Trophoblast cell (in vitro differentiated cells and primary cell): ENCODE results near the gene SIDT1.
A peak's percentile ranks its signal among the peaks of the same experiment; 100 is the strongest.

ENCODE experiments used
- DNase-seq, 2 donors: peaks; one replicate each; pipeline ENCODE4 v3.0.0-alpha.2; 2016
- H2AFZ ChIP-seq: 2 replicates; pipeline ENCODE4 v1.6.1; 2013; ENCODE audit warnings: low read length, moderate library complexity, mild to moderate bottlenecking; ENCODE audit not compliant: insufficient read depth, poor library complexity
- H2AK5ac ChIP-seq: 2 replicates; pipeline ENCODE4 v1.6.1; 2013; ENCODE audit warnings: mild to moderate bottlenecking, low read length
- H2BK120ac ChIP-seq: 2 replicates; pipeline ENCODE4 v1.6.1; 2013; ENCODE audit warnings: low read length, mild to moderate bottlenecking, moderate library complexity; ENCODE audit not compliant: insufficient read depth, poor library complexity
- H2BK12ac ChIP-seq: 2 replicates; pipeline ENCODE4 v1.6.1; 2013; ENCODE audit warnings: mild to moderate bottlenecking, low read length, moderate library complexity
- H2BK5ac ChIP-seq: 2 replicates; pipeline ENCODE4 v1.6.1; 2013; ENCODE audit warnings: low read length, low read depth, moderate library complexity, mild to moderate bottlenecking; ENCODE audit not compliant: poor library complexity
- H3K14ac ChIP-seq: 2 replicates; pipeline ENCODE4 v1.6.1; 2013; ENCODE audit warnings: mild to moderate bottlenecking, low read length
- H3K18ac ChIP-seq: 2 replicates; pipeline ENCODE4 v1.6.1; 2013; ENCODE audit warnings: mild to moderate bottlenecking, low read length
- H3K23ac ChIP-seq: 2 replicates; pipeline ENCODE4 v1.6.1; 2013; ENCODE audit warnings: low read length
- H3K27ac ChIP-seq: 2 replicates; pipeline ENCODE4 v1.5.1; 2013; ENCODE audit warnings: low read depth, mild to moderate bottlenecking, inconsistent platforms, low read length, moderate library complexity
- H3K27me3 ChIP-seq: 2 replicates; pipeline ENCODE4 v1.6.1; 2013; ENCODE audit warnings: inconsistent platforms, mild to moderate bottlenecking, low read length, moderate library complexity; ENCODE audit not compliant: insufficient read depth
- H3K36me3 ChIP-seq, 2 experiments: 1 replicate in 1 of 2; 2 replicates in 1 of 2; pipeline ENCODE4 v1.6.1; 2013; ENCODE audit warnings: low read length in 2 of 2, mild to moderate bottlenecking in 2 of 2, moderate library complexity in 1 of 2; ENCODE audit not compliant: insufficient read depth in 2 of 2, control insufficient read depth in 1 of 2
- H3K4ac ChIP-seq: 2 replicates; pipeline ENCODE4 v1.6.1; 2013; ENCODE audit warnings: low read depth, mild to moderate bottlenecking, low read length, moderate library complexity
- H3K4me1 ChIP-seq, 2 experiments: 1 replicate in 1 of 2; 2 replicates in 1 of 2; pipeline ENCODE4 v1.6.1; 2013; ENCODE audit warnings: low read length in 2 of 2, mild to moderate bottlenecking in 2 of 2, moderate library complexity in 1 of 2; ENCODE audit not compliant: insufficient read depth in 2 of 2, control insufficient read depth in 1 of 2
- H3K4me2 ChIP-seq: 2 replicates; pipeline ENCODE4 v1.6.1; 2013; ENCODE audit warnings: inconsistent platforms, mild to moderate bottlenecking, low read length, moderate library complexity
- H3K4me3 ChIP-seq: 2 replicates; pipeline ENCODE4 v1.5.1; 2013; ENCODE audit warnings: mild to moderate bottlenecking, low read depth, low read length, inconsistent platforms
- H3K79me1 ChIP-seq: one replicate; pipeline ENCODE4 v1.6.1; 2013; ENCODE audit warnings: low read length
- H3K79me2 ChIP-seq: 2 replicates; pipeline ENCODE4 v1.6.1; 2013; ENCODE audit warnings: low read length, mild to moderate bottlenecking; ENCODE audit not compliant: control insufficient read depth, insufficient read depth, poor library complexity
- H3K9ac ChIP-seq: 2 replicates; pipeline ENCODE4 v1.6.1; 2013; ENCODE audit warnings: mild to moderate bottlenecking, low read length
- H3K9me3 ChIP-seq: 2 replicates; pipeline ENCODE4 v1.6.1; 2013; ENCODE audit warnings: low read depth, mild to moderate bottlenecking, control low read depth, inconsistent platforms, low read length; ENCODE audit not compliant: insufficient read depth
- H4K12ac ChIP-seq: 2 replicates; pipeline ENCODE4 v1.6.1; 2013; ENCODE audit warnings: low read depth, mild to moderate bottlenecking, low read length, moderate library complexity
- H4K8ac ChIP-seq: 2 replicates; pipeline ENCODE4 v1.6.1; 2013; ENCODE audit warnings: low read depth, mild to moderate bottlenecking, low read length, moderate library complexity
- H4K91ac ChIP-seq: one replicate; pipeline ENCODE4 v1.6.1; 2013; ENCODE audit warnings: low read depth, mild to moderate bottlenecking, low read length, moderate library complexity
- WGBS: extraction: QIAGEN DNeasy Blood & Tissue Kit; methylation state at CpG from one replicate; pipeline ENCODE4 v1.1.7; 2013; ENCODE audit warnings: missing lambda C conversion rate; ENCODE audit not compliant: insufficient read length, insufficient coverage; ENCODE audit errors: extremely low coverage; 5-methylcytosine and 5-hydroxymethylcytosine counted together

SIDT1 gene

DNA sequence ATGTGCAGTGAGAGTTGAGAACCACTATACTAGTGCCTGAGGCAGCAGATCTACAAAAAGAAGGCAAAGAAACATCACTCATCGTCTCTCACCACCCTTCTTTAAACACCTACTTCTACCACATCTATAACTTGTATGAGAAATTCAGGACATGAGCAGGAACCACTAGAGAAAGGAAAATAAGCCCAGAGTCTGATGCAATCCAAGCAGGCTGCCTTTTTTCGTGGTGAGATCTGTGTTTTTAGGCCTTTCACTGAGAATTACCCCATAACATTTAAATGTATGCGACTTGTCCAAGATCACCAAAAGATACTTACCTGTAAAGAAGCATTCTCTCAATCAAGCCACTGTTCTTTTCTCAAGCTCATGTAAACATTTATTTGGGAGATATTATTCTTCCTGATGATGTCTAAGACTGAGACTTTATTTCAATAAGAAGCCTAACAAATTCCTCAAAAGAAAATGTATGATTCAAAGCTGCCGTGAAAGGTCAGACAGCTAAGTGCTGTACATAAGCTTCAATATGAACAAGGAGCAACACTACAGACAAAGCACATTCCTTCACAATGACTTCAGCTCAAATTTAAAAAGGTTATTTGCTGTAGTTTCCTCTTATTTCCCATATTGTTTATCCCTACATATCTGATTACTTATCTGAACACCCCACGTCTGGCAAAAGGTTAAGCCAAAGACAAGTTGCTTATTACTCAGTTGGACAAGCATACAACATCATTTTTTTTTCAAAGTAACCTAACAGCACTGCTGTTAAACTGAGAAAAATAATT, 33.9 kb upstream of the SIDT1 start:
- Histone ChIP-seq H2BK12ac (no peak overlapping the region), H3K27me3 (no peaks in the 10 kb centered on the region), H3K9me3 (no peaks in the 10 kb centered on the region), H3K4me1 (no peaks in the 10 kb centered on the region), H3K79me2 (no peaks in the 10 kb centered on the region), H2BK5ac (no peak overlapping the region), H3K27ac (peak overlapping the region; percentile 47), H3K23ac (no peak overlapping the region), H4K91ac (peak overlapping the region; percentile 6), H3K18ac (no peak overlapping the region), H4K8ac (no peak overlapping the region), H3K9ac (no peak overlapping the region), H4K12ac (no peak overlapping the region), H3K4me2 (no peak overlapping the region), H3K79me1 (no peaks in the 10 kb centered on the region), H2AK5ac (no peak overlapping the region), H3K36me3 (peaks cover 2 to 3% of the 10 kb centered on the region in 2 experiments), H2AFZ (no peak overlapping the region), H3K14ac (no peak overlapping the region), H2BK120ac (no peak overlapping the region), H3K4ac (no peak overlapping the region), H3K4me3 (no peak overlapping the region)
- no peak for DNase-seq
- WGBS: no CpG with 5 or more reads among the region's 5 CpGs

DNA sequence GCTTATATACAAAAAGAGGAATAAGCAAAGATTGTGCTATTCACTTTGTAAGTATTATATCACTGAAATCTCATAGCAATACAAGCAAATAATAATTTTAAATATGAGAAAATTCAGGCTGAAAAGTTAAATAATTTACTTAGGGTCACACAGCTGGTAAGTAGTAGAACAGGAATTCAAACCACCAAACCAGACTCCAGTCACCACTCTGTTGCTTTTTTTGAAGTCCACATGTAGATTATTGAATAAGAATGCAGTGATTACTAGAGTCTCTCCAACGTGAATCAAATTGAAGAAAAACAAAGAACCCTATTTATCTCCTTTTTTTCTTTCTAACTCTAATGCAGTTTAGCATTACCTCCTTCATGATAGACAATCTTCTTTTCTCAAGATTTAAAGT, 33.3 kb upstream of the SIDT1 start:
- no peak overlapping the region for H3K4me2 ChIP-seq
- H3K4me1 ChIP-seq: no peaks in the 10 kb centered on the region
- no peaks in the 10 kb centered on the region for H3K79me2 ChIP-seq
- no peak overlapping the region for H3K23ac ChIP-seq
- no peak overlapping the region for H3K14ac ChIP-seq
- no peak overlapping the region for H3K9ac ChIP-seq
- no peak overlapping the region for H2AK5ac ChIP-seq
- no peak overlapping the region for H2BK12ac ChIP-seq
- no peaks in the 10 kb centered on the region for H3K79me1 ChIP-seq
- H3K18ac ChIP-seq: no peak overlapping the region
- H3K36me3 ChIP-seq: peaks cover 3 to 4% of the 10 kb centered on the region in 2 experiments
- H2AFZ ChIP-seq: no peak overlapping the region
- no peak overlapping the region for H4K91ac ChIP-seq
- no peak overlapping the region for H3K27ac ChIP-seq
- no peak overlapping the region for H2BK5ac ChIP-seq
- no peak for DNase-seq
- H3K9me3 ChIP-seq: no peaks in the 10 kb centered on the region
- no peak overlapping the region for H2BK120ac ChIP-seq
- no peak overlapping the region for H4K12ac ChIP-seq
- no peak overlapping the region for H3K4me3 ChIP-seq
- no peaks in the 10 kb centered on the region for H3K27me3 ChIP-seq
- no peak overlapping the region for H4K8ac ChIP-seq
- no CpG with 5 or more reads among the region's 1 CpG for WGBS
- no peak overlapping the region for H3K4ac ChIP-seq

DNA sequence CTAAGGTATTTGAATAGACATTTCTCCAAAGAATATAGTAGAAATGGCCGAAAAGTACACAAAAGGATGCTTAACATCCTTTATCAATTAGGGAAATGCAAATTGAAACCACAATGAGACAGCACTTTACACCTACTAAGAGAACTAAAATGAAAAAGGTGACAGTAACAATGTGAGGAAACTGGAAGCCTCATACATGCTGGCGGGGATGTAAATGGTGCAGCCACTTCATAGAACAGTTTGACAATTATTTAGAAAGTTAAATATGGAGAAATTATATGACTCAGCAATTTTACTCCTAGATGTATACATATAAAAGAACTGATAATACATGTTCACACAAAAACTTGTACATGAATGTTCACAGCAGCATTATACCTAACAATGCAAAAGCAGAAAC, 30.8 kb upstream of the SIDT1 start:
- H3K27me3 ChIP-seq: no peaks in the 10 kb centered on the region
- no peak overlapping the region for H4K8ac ChIP-seq
- no peak overlapping the region for H3K14ac ChIP-seq
- no CpG with 5 or more reads among the region's 2 CpGs for WGBS
- H3K9me3 ChIP-seq: no peaks in the 10 kb centered on the region
- no peak overlapping the region for H2BK5ac ChIP-seq
- no peak overlapping the region for H2BK120ac ChIP-seq
- no peak overlapping the region for H3K9ac ChIP-seq
- H3K36me3 ChIP-seq: peaks cover 6 to 10% of the 10 kb centered on the region in 2 experiments
- H2AFZ ChIP-seq: no peak overlapping the region
- H4K91ac ChIP-seq: no peak overlapping the region
- no peak overlapping the region for H3K4ac ChIP-seq
- H3K4me3 ChIP-seq: no peak overlapping the region
- H2AK5ac ChIP-seq: no peak overlapping the region
- no peaks in the 10 kb centered on the region for H3K4me1 ChIP-seq
- no peak overlapping the region for H2BK12ac ChIP-seq
- no peak overlapping the region for H3K23ac ChIP-seq
- no peak for DNase-seq
- H3K27ac ChIP-seq: no peak overlapping the region
- H3K79me2 ChIP-seq: no peaks in the 10 kb centered on the region
- H3K4me2 ChIP-seq: no peak overlapping the region
- no peaks in the 10 kb centered on the region for H3K79me1 ChIP-seq
- no peak overlapping the region for H3K18ac ChIP-seq
- no peak overlapping the region for H4K12ac ChIP-seq

DNA sequence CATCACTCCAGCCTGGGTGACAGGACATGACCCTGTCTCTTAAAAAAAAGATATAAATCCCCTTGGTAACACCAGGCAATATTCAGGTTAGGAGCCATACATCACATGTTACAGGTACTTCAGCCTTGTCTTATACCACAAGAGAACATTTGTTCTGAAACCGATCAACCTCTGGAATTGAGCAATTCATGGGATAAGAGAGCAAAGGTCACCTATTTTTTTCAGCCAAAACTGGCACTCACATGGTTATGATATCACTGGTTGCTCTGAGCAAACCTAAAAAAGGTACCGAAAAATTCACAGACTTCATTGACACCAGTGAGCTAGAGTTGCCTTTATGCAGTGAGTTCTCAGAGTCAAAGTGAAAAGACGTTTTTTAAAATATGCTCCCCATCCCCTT, 26.5 kb upstream of the SIDT1 start:
- Histone ChIP-seq H3K9me3 (no peaks in the 10 kb centered on the region), H4K12ac (no peak overlapping the region)

More for the DNA sequence above, 26.5 kb upstream of the SIDT1 start:
- Histone ChIP-seq H2AK5ac (no peak overlapping the region), H3K27me3 (no peaks in the 10 kb centered on the region), H3K36me3 (peaks cover 4 to 10% of the 10 kb centered on the region in 2 experiments), H3K23ac (no peak overlapping the region), H2BK5ac (no peak overlapping the region), H2BK120ac (no peak overlapping the region), H3K79me2 (no peaks in the 10 kb centered on the region), H3K79me1 (no peaks in the 10 kb centered on the region), H3K4me3 (no peak overlapping the region), H3K4me1 (no peaks in the 10 kb centered on the region), H3K18ac (no peak overlapping the region), H3K4me2 (no peak overlapping the region), H2AFZ (no peak overlapping the region), H3K9ac (no peak overlapping the region), H2BK12ac (no peak overlapping the region), H3K27ac (no peak overlapping the region), H3K4ac (no peak overlapping the region), H4K8ac (no peak overlapping the region), H4K91ac (no peak overlapping the region), H3K14ac (no peak overlapping the region)
- WGBS: no CpG with 5 or more reads among the region's 3 CpGs
- DNase-seq: no peak
